ENCODE data around the gene DENND4C.

Gene DENND4C

DNA sequence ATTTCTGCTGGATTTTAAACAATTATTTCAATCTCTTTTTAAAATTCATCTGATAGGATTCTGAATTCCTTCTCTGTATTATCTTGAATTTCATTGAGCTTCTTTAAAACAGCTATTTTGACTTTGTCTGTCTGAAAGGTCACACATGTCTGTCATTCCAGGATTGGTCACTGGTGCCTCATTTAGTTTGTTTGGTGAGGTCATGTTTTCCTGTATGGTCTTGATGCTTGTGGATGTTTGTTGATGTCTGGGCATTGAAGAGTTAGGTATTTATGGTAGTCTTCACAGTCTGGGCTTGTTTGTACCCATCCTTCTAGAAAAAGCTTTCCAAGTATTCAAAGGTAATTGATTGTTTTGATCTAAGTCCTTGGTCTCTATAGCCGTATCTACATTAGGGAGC is 39.1 kb downstream of the DENND4C start:
- TF ChIP-seq ZNF274 (IDR thresholded peaks at IDR 0.05; ENCODE audit: low read depth, low read length), result no peak
- no peak overlapping the region for H3K4me3 ChIP-seq (ENCODE audit: low read length)

DNA sequence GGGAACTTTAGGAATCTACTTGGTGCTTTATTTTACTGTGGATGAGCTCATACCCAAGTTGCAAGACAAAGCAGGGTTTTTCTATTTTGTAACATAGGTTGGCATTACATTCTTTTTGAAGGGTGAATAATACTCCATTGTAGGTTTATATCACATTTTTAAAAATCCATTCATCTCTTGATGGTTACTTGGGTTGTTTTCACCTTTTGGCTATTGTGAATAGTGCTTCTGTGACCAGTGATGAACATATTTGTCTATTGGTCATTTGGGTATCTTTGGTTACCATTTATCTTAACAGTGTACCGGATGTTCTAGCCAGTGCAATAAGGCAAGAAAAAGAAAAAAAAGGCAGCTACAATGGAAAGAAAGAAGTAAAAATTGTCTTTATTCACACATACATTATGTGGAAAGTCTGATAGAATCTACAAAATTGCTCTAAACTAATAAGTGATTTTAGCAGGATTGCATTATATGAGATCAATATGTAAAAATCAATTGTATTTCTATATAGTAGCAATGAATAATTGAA is 40.0 kb downstream of the DENND4C start:
- no peak for TF ChIP-seq ZNF274 (IDR thresholded peaks at IDR 0.05; ENCODE audit: low read depth, low read length)
- no peak overlapping the region for H3K4me3 ChIP-seq (ENCODE audit: low read length)

DNA sequence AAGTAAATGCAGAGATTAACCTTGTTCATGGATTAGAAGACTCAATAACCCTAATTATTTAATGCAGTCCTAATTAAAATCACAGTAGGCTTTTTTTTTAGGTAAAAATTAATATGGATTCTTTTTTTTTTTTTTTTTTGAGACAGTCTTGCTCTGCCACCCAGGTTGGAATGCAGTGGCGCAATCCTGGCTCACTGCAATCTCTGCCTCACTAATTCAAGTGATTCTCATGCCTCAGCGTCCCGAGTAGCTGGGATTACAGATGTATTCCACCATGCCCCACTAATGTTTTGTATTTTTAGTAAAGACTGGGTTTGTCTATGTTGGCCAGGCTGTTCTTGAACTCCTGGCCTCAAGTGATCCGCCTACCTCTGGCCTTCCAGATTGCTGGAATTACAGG is 40.6 kb downstream of the DENND4C start:
- no peak overlapping the region for H3K4me3 ChIP-seq (ENCODE audit: low read length)
- no peak for TF ChIP-seq ZNF274 (IDR thresholded peaks at IDR 0.05; ENCODE audit: low read depth, low read length)

DNA sequence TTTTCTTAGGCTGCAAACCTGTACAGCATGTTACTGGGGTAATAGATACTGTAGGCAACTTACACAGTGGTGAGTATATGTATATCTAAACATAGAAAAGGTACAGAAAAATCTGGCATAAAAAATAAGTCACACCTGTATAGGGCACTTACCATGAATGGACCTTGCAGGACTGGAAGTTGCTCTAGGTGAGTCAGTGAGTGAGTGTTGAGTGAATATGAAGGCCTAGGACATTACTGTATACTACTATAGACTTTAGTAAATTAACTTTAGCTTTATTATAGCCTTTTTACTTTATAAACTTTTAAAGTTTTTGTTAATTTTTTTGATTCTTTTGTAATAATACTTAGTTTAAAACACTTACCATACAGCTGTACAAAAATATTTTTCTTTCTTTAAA is 51.3 kb downstream of the DENND4C start:
- TF ChIP-seq ZNF274 (IDR thresholded peaks at IDR 0.05; ENCODE audit: low read depth, low read length), result no peak
- H3K4me3 ChIP-seq (ENCODE audit: low read length), result no peak overlapping the region

DNA sequence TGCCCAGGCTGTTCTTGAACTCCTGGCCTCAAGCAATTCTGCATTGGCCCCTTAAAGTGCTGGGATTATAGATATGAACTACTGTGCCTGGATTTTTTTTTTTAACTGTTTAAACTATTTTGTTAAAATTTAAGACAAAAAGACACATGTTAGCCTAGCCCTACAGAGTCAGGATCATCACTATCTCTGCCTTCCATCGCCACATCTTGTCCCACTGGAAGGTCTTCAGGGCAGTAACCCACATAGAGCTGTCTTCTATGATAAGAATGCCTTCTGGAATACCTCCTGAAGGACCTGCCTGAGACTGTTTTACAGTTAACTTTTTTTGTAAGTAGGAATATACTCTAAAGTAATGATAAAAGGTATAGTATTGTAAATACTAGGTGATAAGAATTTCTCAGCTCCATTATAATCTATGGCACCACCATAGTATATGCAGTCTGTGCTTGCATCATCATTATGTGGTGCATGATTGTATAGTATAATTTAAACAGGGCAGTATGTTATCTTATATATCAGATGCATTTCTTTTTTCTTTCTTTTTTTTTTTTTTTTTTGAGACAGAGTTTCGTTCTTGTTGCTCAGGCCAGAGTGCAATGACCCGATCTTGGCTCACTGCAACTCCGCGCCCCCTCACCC is 52.7 kb downstream of the DENND4C start:
- H3K4me3 ChIP-seq (ENCODE audit: low read length), result no peak overlapping the region
- TF ChIP-seq ZNF274 (IDR thresholded peaks at IDR 0.05; ENCODE audit: low read depth, low read length), result no peak

DNA sequence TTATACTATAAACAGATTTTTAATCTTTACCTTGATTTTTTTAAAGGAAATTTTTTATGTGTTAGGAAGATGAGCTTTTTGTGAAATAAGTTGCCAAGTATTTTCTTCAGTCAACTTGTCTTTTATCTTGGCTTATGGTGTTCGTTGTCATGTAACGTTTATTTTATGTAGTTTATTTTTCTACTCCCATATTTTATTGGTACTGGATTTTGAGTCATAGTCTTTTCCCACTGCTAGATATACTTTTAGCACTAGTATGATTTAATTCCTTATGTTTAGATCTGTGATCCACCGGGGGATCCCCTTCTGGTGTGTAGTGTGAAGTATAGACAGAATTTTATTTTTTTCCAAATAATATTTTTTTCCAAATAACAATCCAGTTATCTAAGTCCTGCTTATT is 54.2 kb downstream of the DENND4C start:
- no peak for TF ChIP-seq ZNF274 (IDR thresholded peaks at IDR 0.05; ENCODE audit: low read depth, low read length)

DNA sequence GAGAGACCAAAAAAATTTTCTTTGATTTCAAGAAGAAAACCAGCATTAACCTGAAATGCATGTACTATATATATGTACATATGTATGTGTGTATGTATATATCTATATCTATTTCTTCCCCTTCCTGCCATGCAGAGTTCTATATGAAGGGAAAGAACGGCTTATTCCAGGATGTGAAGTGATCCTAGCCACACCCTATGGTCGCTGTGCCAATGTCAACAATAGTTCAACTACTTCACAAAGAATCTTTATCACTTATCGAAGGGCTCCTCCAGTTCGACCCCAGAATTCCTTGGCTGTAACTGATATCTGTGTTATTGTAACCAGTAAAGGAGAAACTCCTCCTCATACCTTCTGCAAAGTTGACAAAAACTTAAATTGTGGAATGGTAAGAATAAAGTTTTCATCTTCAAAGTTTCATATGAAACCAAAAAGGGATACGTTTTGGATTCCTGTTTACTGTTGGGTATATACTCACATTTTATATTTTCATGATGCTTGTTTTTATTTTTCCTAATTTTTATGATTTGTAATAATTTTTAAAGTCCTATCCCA is 56.2 kb downstream of the DENND4C start:
- no peak overlapping the region for H3K4me3 ChIP-seq (ENCODE audit: low read length)
- TF ChIP-seq ZNF274 (IDR thresholded peaks at IDR 0.05; ENCODE audit: low read depth, low read length), result no peak

More for the DNA sequence above, 54.2 kb downstream of the DENND4C start:
- H3K4me3 ChIP-seq (ENCODE audit: low read length), result no peak overlapping the region

DNA sequence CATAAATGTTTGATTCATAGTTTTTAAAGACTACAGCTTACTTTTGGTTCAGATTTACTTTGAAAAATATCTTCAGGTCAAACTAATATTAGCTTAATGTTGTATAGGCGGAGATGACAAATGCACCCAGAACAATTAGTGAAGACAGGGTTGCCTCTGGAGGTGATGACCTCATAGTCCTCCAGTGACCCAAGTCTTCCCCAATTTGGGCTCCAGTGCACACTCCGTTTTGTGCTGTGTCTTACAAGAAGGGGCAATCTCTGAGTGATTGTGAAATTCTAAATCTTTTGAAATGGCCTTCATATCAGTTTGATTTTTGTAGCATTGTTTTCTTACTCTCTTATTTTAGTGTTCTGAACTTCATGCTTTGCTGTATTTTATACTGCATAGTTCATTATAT is 57.6 kb downstream of the DENND4C start:
- H3K4me3 ChIP-seq (ENCODE audit: low read length), result no peak overlapping the region
- TF ChIP-seq ZNF274 (IDR thresholded peaks at IDR 0.05; ENCODE audit: low read depth, low read length), result no peak

DNA sequence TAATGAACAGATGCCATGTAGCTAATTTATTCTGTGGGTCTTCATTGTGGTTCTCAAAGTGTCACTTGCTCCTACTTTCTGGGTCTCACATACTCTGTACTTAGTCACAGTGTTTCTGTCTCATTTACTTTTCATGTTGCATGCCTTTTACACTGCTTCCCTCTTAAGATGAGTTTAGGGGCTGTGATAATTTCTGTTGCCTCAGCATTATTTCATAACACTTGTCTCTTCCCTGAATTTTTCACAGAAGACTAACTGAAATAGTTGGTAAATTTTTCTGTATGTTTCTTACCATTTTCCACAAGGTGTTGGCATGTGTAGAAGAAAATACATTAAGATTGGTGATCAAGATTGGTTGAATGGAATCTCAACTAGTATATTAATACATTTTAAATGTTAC is 59.6 kb downstream of the DENND4C start:
- no peak for TF ChIP-seq ZNF274 (IDR thresholded peaks at IDR 0.05; ENCODE audit: low read depth, low read length)
- H3K4me3 ChIP-seq (ENCODE audit: low read length), result no peak overlapping the region

DNA sequence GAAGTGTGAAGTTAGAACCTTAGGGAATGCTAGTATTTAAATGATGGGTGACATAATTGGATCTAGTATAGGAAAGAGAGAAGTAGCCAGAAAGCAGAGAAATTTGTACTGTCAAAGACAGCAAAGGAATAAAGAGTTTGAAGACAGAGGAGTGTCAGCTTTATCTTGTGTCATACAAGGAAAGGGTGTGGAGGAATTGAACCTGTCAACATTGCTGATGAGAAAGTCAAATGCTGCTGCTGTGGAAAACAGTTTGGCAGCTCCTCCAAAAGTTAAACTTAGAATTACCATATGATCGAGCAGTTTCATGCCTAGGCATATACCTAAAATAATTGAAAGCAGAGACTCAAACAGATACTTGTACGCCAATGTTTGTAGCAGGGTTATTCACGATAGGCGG is 63.7 kb downstream of the DENND4C start:
- no peak overlapping the region for H3K4me3 ChIP-seq (ENCODE audit: low read length)
- TF ChIP-seq ZNF274 (IDR thresholded peaks at IDR 0.05; ENCODE audit: low read depth, low read length), result no peak

DNA sequence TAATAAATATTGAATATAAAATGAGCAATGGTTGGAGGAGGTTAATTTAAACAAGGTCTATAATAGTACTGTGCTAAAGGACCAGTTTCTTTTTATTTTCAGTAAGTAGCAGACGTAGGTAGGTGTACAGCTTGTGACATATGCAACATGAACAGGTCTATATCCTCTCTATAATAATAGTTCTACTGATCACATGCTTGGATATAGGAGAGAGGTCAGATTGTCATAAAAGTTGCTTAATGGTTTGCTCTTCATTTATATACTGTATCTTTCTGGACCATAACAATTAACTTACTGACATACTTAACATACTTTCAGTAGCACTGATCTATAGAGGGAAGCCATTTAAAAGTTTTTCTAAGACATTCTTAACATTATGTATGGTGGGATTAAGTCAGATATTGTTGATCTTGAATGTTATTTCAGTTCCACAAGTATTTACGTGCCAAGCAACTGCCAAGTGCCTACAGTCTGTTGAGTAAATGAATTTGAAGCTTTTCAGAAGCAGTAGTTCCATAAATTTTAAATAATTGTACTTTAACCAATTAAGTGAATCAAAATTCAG is 68.0 kb downstream of the DENND4C start:
- no peak for TF ChIP-seq ZNF274 (IDR thresholded peaks at IDR 0.05; ENCODE audit: low read depth, low read length)
- no peak overlapping the region for H3K4me3 ChIP-seq (ENCODE audit: low read length)

DNA sequence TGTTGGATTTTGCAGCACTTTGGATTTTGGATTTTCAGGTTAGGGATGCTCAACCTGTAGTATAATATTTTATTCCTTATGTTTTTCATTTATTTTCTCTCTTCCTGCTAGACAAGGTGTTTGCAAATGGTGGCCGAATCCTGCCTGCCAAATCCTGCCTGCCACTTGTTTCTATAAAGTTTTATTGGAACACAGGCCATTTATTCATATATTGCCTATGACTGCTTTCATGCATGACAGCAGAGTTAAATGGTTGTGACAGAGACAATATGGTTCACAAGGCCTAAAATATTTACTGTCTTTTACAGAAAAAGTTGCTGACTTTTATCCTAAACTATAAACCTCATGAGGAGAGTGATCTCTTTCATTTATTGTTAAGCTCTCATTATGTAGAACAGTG is 72.7 kb downstream of the DENND4C start:
- TF ChIP-seq ZNF274 (IDR thresholded peaks at IDR 0.05; ENCODE audit: low read depth, low read length), result no peak
- no peak overlapping the region for H3K4me3 ChIP-seq (ENCODE audit: low read length)

DNA sequence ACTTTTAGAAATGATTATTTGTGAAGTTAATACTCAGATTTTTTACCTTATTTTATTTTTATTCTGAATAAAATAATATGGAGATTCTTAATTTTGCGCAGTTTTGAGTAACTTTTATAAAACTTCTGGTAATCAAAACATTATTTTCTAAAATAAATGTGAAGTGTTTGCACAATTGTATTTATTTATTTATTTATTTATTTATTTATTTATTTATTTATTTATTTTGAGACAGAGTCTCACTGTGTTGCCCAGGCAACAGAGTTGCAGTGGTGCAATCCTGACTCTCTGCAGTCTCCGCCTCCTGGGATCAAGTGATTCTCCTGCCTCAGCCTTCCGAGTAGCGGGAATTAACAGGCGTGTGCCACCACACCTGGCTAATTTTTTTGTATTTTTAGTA is 76.1 kb downstream of the DENND4C start:
- no peak overlapping the region for H3K4me3 ChIP-seq (ENCODE audit: low read length)
- no peak for TF ChIP-seq ZNF274 (IDR thresholded peaks at IDR 0.05; ENCODE audit: low read depth, low read length)

DNA sequence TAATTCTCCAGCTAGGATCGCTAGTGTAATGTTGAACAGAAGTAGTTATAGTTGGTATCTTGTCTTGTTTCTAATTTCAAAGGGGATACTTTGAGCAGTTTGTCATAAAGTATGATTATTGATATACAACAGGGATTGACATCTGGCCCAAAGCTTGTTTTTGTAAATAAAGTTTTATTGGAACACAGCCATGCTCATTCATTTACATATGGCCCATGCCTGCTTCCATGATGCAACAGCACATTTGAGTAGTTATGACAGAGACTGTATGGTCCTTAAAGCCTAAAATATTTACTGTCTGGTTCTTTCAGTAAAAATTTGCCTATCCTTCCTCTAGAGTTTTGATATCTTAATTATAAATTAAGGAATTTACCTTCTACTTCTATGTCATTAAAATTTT is 79.8 kb downstream of the DENND4C start:
- H3K4me3 ChIP-seq (ENCODE audit: low read length), result no peak overlapping the region
- no peak for TF ChIP-seq ZNF274 (IDR thresholded peaks at IDR 0.05; ENCODE audit: low read depth, low read length)

DNA sequence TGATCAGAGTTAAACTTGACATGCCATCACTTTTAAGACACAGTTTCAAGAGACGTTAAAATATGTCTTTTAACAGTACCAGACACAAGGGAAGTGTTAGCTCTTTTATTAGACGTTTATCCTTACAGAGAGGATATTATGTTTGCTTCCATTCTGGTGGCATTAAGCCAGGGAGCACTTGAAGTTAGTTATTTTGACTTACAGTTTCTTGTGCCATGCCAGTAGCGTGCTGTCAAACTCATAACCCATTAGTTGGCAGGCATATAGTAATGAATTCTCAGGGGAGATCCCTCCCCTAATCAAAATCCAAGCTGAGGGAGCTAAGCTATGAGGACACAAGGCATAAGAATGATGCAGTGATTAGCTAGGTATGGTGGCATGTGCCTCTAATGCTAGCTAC is 83.1 kb downstream of the DENND4C start:
- TF ChIP-seq ZNF274 (IDR thresholded peaks at IDR 0.05; ENCODE audit: low read depth, low read length), result no peak
- H3K4me3 ChIP-seq (ENCODE audit: low read length), result no peak overlapping the region

All from GM08714 (cell line).